ENCODE data around the gene GOSR2.

- no peak for TF ChIP-seq CTCF (IDR thresholded peaks at IDR 0.05)
- TF ChIP-seq POLR2A (IDR thresholded peaks at IDR 0.05), result no peak
- no peak for TF ChIP-seq EP300 (IDR thresholded peaks at IDR 0.05)
These were observed 46.0 kb upstream of the GOSR2 start for GRCh38 chr17:46876926-46877325.

Measured in tibial nerve (tissue), 4 donors.